ENCODE results near the gene FAM200C. TPM values are rescaled to one million over a fixed set of nuclear protein-coding genes. Genes with fewer than 3 reads are reported as not detected.

The FAM200C gene
- total RNA-seq, 4 donors from 2014 or later = 0.37 to 7.8 (median 2.5) TPM

- DNase-seq = no peak
- WGBS, 2 donors (ENCODE audit: low coverage in 1 of 2) = 69 to 87% methylated on average over 3 to 9 of the region's 9 CpGs
- intact Hi-C loops (cut with DNase I; ENCODE audit: low total_unique reads) (no loop called here), in situ Hi-C loops (cut with MboI; ENCODE audit: low pct_ligation_motif_present in 1 of 4, low pct_unique_long_range_greater_than_20kb in 1 of 4, low sequenced_read_pairs in 3 of 4) (no loop called here)
- H3K4me3 ChIP-seq = no peak overlapping the region
- H3K9me3 ChIP-seq = no peaks in the 10 kb centered on the region
- peaks cover 5 to 38% (median 12%) of the 10 kb centered on the region in 4 donors for H3K4me1 ChIP-seq
- no peak overlapping the region for H3K27ac ChIP-seq
- TF ChIP-seq POLR2AphosphoS5 (IDR thresholded peaks at IDR 0.05) (no peak), CTCF (IDR thresholded peaks at IDR 0.05) (no peak), POLR2A (IDR thresholded peaks at IDR 0.05) (no peak), EP300 (IDR thresholded peaks at IDR 0.05; ENCODE audit: low read depth) (no peak)
- H3K27me3 ChIP-seq = no peaks in the 10 kb centered on the region
- no peaks in the 10 kb centered on the region for H3K36me3 ChIP-seq
These were observed 38.1 kb downstream of the FAM200C start for GRCh38 chr5:160361624-160362228.

GRCh38 chr5:160360310-160360709 is 39.5 kb downstream of the FAM200C start:
- in situ Hi-C loops (cut with MboI; ENCODE audit: low pct_ligation_motif_present in 1 of 4, low pct_unique_long_range_greater_than_20kb in 1 of 4, low sequenced_read_pairs in 3 of 4) = no loop called here
- Histone ChIP-seq H3K27ac (peak overlapping the region in 2 of 4 donors; percentile 3 to 25), H3K36me3 (no peaks in the 10 kb centered on the region)

DNA sequence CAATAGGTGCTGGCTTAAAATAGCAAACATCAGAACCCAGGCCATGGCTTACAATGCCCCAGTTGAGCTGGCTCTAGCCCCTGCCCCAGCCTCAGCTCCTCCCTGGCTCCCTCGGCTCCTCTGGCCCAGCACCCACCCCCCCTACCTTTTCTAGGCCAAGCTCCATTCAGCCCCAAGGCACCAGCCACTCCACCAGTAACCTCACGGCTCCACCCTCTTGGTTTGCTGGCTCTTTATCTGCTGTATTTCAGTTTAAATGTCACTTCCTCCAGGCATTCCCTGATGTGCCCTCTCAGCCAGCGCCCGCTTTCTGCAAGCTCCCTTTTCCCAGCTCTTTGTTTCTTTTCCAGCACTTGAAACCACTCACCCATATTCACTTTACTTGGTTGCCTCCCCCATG is 40.0 kb downstream of the FAM200C start:
- Histone ChIP-seq H3K27me3 (no peaks in the 10 kb centered on the region), H3K4me1 (peaks cover 5 to 38% (median 12%) of the 10 kb centered on the region in 4 donors), H3K36me3 (no peaks in the 10 kb centered on the region), H3K27ac (peak overlapping the region in 2 of 4 donors; percentile 3 to 25), H3K4me3 (no peak overlapping the region), H3K9me3 (no peaks in the 10 kb centered on the region)
- intact Hi-C loops (cut with DNase I; ENCODE audit: low total_unique reads) (no loop called here), in situ Hi-C loops (cut with MboI; ENCODE audit: low pct_ligation_motif_present in 1 of 4, low pct_unique_long_range_greater_than_20kb in 1 of 4, low sequenced_read_pairs in 3 of 4) (no loop called here)
- no peak for TF ChIP-seq POLR2A (IDR thresholded peaks at IDR 0.05)
- TF ChIP-seq EP300 (IDR thresholded peaks at IDR 0.05; ENCODE audit: low read depth) = no peak
- TF ChIP-seq CTCF (IDR thresholded peaks at IDR 0.05) = no peak
- TF ChIP-seq POLR2AphosphoS5 (IDR thresholded peaks at IDR 0.05) = no peak
- DNase-seq = peak; percentile 41
- WGBS, 2 donors (ENCODE audit: low coverage in 1 of 2) = 47 to 52% methylated on average over 3 to 4 of the region's 4 CpGs

More at GRCh38 chr5:160360310-160360709, 39.5 kb downstream of the FAM200C start:
- TF ChIP-seq CTCF (IDR thresholded peaks at IDR 0.05) (no peak), POLR2AphosphoS5 (IDR thresholded peaks at IDR 0.05) (no peak), POLR2A (IDR thresholded peaks at IDR 0.05) (no peak), EP300 (IDR thresholded peaks at IDR 0.05; ENCODE audit: low read depth) (no peak)
- Histone ChIP-seq H3K9me3 (no peaks in the 10 kb centered on the region), H3K27me3 (no peaks in the 10 kb centered on the region), H3K4me3 (no peak overlapping the region), H3K4me1 (peaks cover 5 to 38% (median 12%) of the 10 kb centered on the region in 4 donors)
- no peak for DNase-seq
- WGBS, 2 donors (ENCODE audit: low coverage in 1 of 2) = 65 to 75% methylated on average over 3 of the region's 3 CpGs
- intact Hi-C loops (cut with DNase I; ENCODE audit: low total_unique reads) = no loop called here

DNA sequence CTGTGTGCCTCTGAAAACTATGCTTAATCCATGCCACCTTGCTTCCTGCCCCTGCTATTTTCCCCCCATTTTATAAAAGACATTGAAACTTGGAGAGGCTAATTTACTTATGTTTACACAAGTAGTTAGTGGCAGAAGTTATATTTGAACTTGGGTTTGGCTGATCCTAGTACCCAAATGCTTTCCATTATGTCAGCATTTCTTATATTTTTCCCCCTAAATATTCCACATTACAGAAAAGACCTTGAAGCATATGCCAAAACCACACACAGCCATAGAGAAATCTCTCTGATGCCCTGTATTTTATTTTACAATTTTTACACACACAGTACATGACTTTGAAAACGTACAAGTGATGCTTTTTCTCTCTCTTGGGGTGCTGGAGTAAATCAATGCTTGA is 40.6 kb downstream of the FAM200C start:
- TF ChIP-seq CTCF (IDR thresholded peaks at IDR 0.05) (no peak), EP300 (IDR thresholded peaks at IDR 0.05; ENCODE audit: low read depth) (no peak), POLR2AphosphoS5 (IDR thresholded peaks at IDR 0.05) (no peak), POLR2A (IDR thresholded peaks at IDR 0.05) (no peak)

More for the DNA sequence above, 40.6 kb downstream of the FAM200C start:
- WGBS, 2 donors (ENCODE audit: low coverage in 1 of 2) = 0% methylated on average over 1 of the region's 1 CpG
- peak overlapping the region in 1 of 4 donors; percentile 3 for H3K27ac ChIP-seq
- DNase-seq = no peak
- no peak overlapping the region for H3K4me3 ChIP-seq
- no peaks in the 10 kb centered on the region for H3K27me3 ChIP-seq
- H3K4me1 ChIP-seq = peaks cover 5 to 38% (median 12%) of the 10 kb centered on the region in 4 donors
- intact Hi-C loops (cut with DNase I; ENCODE audit: low total_unique reads) = no loop called here
- no peaks in the 10 kb centered on the region for H3K36me3 ChIP-seq
- no peaks in the 10 kb centered on the region for H3K9me3 ChIP-seq
- in situ Hi-C loops (cut with MboI; ENCODE audit: low pct_ligation_motif_present in 1 of 4, low pct_unique_long_range_greater_than_20kb in 1 of 4, low sequenced_read_pairs in 3 of 4) = no loop called here
